Osteocyte (in vitro differentiated cells): ENCODE measurements around the gene ACAP2. TPM values are rescaled to one million over a fixed set of nuclear protein-coding genes. Genes with fewer than 3 reads are reported as not detected.

ENCODE experiments used
- DNase-seq: peaks from one replicate; pipeline ENCODE4 v3.0.0; 2021; ENCODE audit warnings: mixed read lengths; ENCODE audit not compliant: unreplicated experiment; ENCODE audit errors: extremely low spot score
- H3K27ac Mint-ChIP-seq: one replicate; pipeline ENCODE4 v1.8.0; 2021; ENCODE audit warnings: mild to moderate bottlenecking, mixed read lengths; ENCODE audit not compliant: unreplicated experiment
- H3K27me3 Mint-ChIP-seq: one replicate; pipeline ENCODE4 v1.8.0; 2021; ENCODE audit warnings: mixed read lengths; ENCODE audit not compliant: unreplicated experiment
- H3K36me3 Mint-ChIP-seq: one replicate; pipeline ENCODE4 v1.8.0; 2021; ENCODE audit warnings: mixed read lengths; ENCODE audit not compliant: unreplicated experiment
- H3K4me1 Mint-ChIP-seq: one replicate; pipeline ENCODE4 v1.8.0; 2021; ENCODE audit warnings: mixed read lengths; ENCODE audit not compliant: unreplicated experiment
- H3K4me3 Mint-ChIP-seq: one replicate; pipeline ENCODE4 v1.8.0; 2021; ENCODE audit warnings: mild to moderate bottlenecking, moderate library complexity, mixed read lengths; ENCODE audit not compliant: unreplicated experiment
- H3K9me3 Mint-ChIP-seq: one replicate; pipeline ENCODE4 v1.8.0; 2021; ENCODE audit warnings: mixed read lengths; ENCODE audit not compliant: unreplicated experiment
- total RNA-seq: library from RNA; stranded (reverse); gene quantifications from 2 replicates; pipeline ENCODE4 v1.2.1, GENCODE V29; 2021
- TF ChIP-seq, protein P1 (sequence below): fragments of 200-600 bp; sonication (generic); IDR thresholded peaks from 2 replicates; pipeline ENCODE4 v1.5.0; 2021; ENCODE audit warnings: antibody characterized with exemption, mild to moderate bottlenecking, moderate library complexity

Gene ACAP2
- total RNA-seq, 1 donor from 2014 or later, result 55.1 TPM

DNA sequence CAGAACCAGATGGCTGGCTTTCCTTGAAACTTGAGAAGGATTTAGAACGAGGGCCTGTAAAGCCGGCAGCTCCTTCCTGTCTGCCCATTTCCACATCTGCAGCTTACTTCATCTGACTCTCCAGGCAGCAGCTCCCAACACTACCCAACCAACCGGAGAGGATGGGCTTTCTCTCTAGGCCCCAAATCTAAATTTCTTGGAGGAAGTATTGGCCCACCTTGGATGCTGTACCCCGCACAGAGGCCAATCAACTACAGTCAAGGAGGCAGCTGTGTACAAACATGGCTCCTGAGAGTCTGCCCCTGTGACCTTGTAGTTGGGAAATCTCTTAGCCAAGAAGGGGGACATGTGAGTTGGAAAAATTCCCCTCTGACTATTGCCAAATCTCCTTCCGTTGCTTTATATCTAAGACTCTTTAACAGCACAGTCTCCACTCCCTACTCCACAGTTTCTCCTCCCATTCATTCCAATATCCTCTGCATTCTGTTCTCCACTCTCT is 8.0 kb upstream of the ACAP2 start:
- DNase-seq, result peak; percentile 48
- no peaks in the 10 kb centered on the region for H3K36me3 Mint-ChIP-seq
- no peak overlapping the region for H3K4me3 Mint-ChIP-seq
- no peaks in the 10 kb centered on the region for H3K27me3 Mint-ChIP-seq
- peaks cover 12% of the 10 kb centered on the region for H3K4me1 Mint-ChIP-seq
- H3K9me3 Mint-ChIP-seq, result peaks cover 6% of the 10 kb centered on the region
- peak overlapping the region; percentile 68 for H3K27ac Mint-ChIP-seq
- TF ChIP-seq, protein P1, sequence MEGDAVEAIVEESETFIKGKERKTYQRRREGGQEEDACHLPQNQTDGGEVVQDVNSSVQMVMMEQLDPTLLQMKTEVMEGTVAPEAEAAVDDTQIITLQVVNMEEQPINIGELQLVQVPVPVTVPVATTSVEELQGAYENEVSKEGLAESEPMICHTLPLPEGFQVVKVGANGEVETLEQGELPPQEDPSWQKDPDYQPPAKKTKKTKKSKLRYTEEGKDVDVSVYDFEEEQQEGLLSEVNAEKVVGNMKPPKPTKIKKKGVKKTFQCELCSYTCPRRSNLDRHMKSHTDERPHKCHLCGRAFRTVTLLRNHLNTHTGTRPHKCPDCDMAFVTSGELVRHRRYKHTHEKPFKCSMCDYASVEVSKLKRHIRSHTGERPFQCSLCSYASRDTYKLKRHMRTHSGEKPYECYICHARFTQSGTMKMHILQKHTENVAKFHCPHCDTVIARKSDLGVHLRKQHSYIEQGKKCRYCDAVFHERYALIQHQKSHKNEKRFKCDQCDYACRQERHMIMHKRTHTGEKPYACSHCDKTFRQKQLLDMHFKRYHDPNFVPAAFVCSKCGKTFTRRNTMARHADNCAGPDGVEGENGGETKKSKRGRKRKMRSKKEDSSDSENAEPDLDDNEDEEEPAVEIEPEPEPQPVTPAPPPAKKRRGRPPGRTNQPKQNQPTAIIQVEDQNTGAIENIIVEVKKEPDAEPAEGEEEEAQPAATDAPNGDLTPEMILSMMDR, result no peak

- Mint-ChIP-seq H3K4me1 (peaks cover 21% of the 10 kb centered on the region), H3K27ac (no peak overlapping the region), H3K9me3 (no peaks in the 10 kb centered on the region), H3K36me3 (no peaks in the 10 kb centered on the region), H3K4me3 (no peak overlapping the region), H3K27me3 (no peaks in the 10 kb centered on the region)
- no peak for DNase-seq
- TF ChIP-seq, protein P1, result no peak
These were observed 5.5 kb upstream of the ACAP2 start for GRCh38 chr3:195448205-195448875.

- TF ChIP-seq, protein P1, result no peak
- no peak overlapping the region for H3K4me3 Mint-ChIP-seq
- no peaks in the 10 kb centered on the region for H3K9me3 Mint-ChIP-seq
- H3K36me3 Mint-ChIP-seq, result no peaks in the 10 kb centered on the region
- no peak overlapping the region for H3K27ac Mint-ChIP-seq
- peaks cover 23% of the 10 kb centered on the region for H3K4me1 Mint-ChIP-seq
- DNase-seq, result peak; percentile 56
- no peaks in the 10 kb centered on the region for H3K27me3 Mint-ChIP-seq
These were observed 4.4 kb upstream of the ACAP2 start for GRCh38 chr3:195447201-195447600.

DNA sequence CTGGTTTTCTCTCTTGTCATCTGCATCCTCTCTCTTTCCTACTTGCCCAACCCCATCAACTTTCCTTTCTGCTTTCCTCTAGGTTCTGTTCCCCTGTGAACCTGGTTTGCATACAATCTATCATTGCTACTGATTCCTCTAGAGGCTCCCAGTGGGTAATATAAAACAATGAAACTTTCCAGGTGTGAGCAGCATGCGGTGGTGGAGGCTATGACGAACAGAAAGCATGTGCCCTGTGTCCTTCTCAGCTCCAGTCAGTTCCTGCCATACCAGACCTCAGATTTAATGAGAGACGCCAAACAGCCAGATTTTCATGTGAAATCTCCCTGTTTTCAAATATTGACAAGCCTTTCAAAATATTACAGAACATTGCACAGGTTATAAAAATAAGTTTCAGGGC is 3.5 kb upstream of the ACAP2 start:
- Mint-ChIP-seq H3K9me3 (no peaks in the 10 kb centered on the region), H3K27ac (no peak overlapping the region), H3K36me3 (no peaks in the 10 kb centered on the region), H3K4me1 (peaks cover 27% of the 10 kb centered on the region), H3K27me3 (no peaks in the 10 kb centered on the region), H3K4me3 (no peak overlapping the region)
- TF ChIP-seq, protein P1, result no peak
- DNase-seq, result no peak

GRCh38 chr3:195445885-195446284 is 3.1 kb upstream of the ACAP2 start:
- no peak overlapping the region for H3K4me3 Mint-ChIP-seq
- H3K9me3 Mint-ChIP-seq, result no peaks in the 10 kb centered on the region
- H3K27ac Mint-ChIP-seq, result no peak overlapping the region

More at GRCh38 chr3:195445885-195446284, 3.1 kb upstream of the ACAP2 start:
- no peak for DNase-seq
- H3K27me3 Mint-ChIP-seq, result no peaks in the 10 kb centered on the region
- TF ChIP-seq, protein P1, result no peak
- H3K4me1 Mint-ChIP-seq, result peaks cover 29% of the 10 kb centered on the region
- no peaks in the 10 kb centered on the region for H3K36me3 Mint-ChIP-seq
